ENCODE measurements around the gene ADGRD1. TPM values are rescaled to one million over a fixed set of nuclear protein-coding genes. Genes with fewer than 3 reads are reported as not detected.

ADGRD1 gene
- total RNA-seq, 1 donor from 2014 or later: 1.7 TPM

DNA sequence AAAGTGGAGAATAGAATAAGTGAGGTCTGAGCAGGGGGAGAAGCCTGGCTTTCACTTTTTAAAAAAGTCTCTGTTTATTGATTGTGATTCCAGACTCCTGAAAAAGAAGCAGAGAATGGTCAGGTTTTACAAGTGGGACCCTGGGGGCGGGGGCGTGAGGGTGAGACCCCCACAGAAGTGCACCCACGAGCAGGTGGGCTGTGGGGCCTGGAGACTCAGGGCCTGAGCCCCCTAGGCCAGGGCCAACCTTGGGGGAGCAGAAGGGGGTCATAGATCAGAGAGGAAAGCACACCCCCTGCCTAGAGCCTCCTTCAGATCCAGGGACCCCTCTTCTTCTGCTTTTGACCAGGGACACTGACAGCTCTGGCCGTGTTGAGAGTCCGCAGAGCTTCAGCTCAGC is 180.3 kb downstream of the ADGRD1 start:
- H3K36me3 Mint-ChIP-seq (ENCODE audit: low read depth, unreplicated experiment): no peaks in the 10 kb centered on the region
- peaks cover 8% of the 10 kb centered on the region for H3K4me1 Mint-ChIP-seq (ENCODE audit: unreplicated experiment)
- no peak overlapping the region for H3K27ac Mint-ChIP-seq (ENCODE audit: unreplicated experiment)
- DNase-seq (ENCODE audit: low spot score): peak; percentile 1
- peaks cover 4% of the 10 kb centered on the region for H3K27me3 Mint-ChIP-seq (ENCODE audit: unreplicated experiment)
- TF ChIP-seq, protein P1, sequence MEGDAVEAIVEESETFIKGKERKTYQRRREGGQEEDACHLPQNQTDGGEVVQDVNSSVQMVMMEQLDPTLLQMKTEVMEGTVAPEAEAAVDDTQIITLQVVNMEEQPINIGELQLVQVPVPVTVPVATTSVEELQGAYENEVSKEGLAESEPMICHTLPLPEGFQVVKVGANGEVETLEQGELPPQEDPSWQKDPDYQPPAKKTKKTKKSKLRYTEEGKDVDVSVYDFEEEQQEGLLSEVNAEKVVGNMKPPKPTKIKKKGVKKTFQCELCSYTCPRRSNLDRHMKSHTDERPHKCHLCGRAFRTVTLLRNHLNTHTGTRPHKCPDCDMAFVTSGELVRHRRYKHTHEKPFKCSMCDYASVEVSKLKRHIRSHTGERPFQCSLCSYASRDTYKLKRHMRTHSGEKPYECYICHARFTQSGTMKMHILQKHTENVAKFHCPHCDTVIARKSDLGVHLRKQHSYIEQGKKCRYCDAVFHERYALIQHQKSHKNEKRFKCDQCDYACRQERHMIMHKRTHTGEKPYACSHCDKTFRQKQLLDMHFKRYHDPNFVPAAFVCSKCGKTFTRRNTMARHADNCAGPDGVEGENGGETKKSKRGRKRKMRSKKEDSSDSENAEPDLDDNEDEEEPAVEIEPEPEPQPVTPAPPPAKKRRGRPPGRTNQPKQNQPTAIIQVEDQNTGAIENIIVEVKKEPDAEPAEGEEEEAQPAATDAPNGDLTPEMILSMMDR (IDR thresholded peaks at IDR 0.05; ENCODE audit: unreplicated experiment): no peak
- H3K9me3 Mint-ChIP-seq (ENCODE audit: unreplicated experiment): no peaks in the 10 kb centered on the region
- no peak overlapping the region for H3K4me3 Mint-ChIP-seq (ENCODE audit: unreplicated experiment)

DNA sequence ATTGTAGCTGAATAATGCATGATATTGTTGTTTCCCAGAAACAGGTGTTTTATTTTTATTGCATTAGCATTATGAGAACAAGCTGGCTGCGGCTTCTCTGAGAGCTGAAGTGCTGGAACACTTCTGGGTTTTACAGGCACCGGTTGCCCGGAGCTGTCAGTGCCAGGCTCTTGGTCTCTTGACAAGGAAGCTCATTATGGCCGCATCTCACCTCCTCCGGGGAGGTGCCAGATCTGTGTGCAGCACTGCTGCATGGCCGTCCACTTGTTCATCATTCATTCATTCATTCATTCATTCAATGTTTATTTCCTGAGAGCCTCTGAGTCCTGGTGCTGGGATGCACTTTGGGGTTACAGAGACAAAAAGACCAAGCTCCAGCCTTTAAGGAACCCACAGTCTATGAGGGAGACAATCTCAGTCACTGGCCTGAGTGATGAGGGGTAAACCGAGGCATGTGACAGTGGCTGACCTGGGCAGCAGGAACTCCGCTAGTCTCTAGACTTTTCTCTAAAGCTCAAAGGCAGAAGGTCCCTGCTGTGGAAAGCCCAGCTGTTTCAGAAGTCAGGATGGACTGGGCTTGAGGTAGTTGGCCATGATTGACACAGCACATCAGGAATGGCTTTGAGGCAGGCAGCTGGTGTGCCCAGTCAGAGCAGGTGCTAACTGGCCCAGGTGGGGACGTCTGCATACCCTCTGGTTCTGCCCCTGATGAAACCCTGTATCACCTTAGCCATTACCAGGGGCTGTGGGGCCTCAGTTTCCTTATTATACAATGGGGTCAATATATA is 181.0 kb downstream of the ADGRD1 start:
- peaks cover 8% of the 10 kb centered on the region for H3K4me1 Mint-ChIP-seq (ENCODE audit: unreplicated experiment)
- H3K27me3 Mint-ChIP-seq (ENCODE audit: unreplicated experiment): peaks cover 4% of the 10 kb centered on the region
- peak; percentile 1 for DNase-seq (ENCODE audit: low spot score)
- no peak overlapping the region for H3K27ac Mint-ChIP-seq (ENCODE audit: unreplicated experiment)
- no peaks in the 10 kb centered on the region for H3K36me3 Mint-ChIP-seq (ENCODE audit: low read depth, unreplicated experiment)
- TF ChIP-seq, protein P1 (IDR thresholded peaks at IDR 0.05; ENCODE audit: unreplicated experiment): no peak
- no peaks in the 10 kb centered on the region for H3K9me3 Mint-ChIP-seq (ENCODE audit: unreplicated experiment)
- H3K4me3 Mint-ChIP-seq (ENCODE audit: unreplicated experiment): no peak overlapping the region

GRCh38 chr12:131135311-131135785 is 181.6 kb downstream of the ADGRD1 start:
- DNase-seq (ENCODE audit: low spot score): no peak
- peaks cover 4% of the 10 kb centered on the region for H3K27me3 Mint-ChIP-seq (ENCODE audit: unreplicated experiment)
- no peak overlapping the region for H3K27ac Mint-ChIP-seq (ENCODE audit: unreplicated experiment)
- TF ChIP-seq, protein P1 (IDR thresholded peaks at IDR 0.05; ENCODE audit: unreplicated experiment): no peak
- no peaks in the 10 kb centered on the region for H3K9me3 Mint-ChIP-seq (ENCODE audit: unreplicated experiment)
- H3K4me3 Mint-ChIP-seq (ENCODE audit: unreplicated experiment): no peak overlapping the region
- H3K36me3 Mint-ChIP-seq (ENCODE audit: low read depth, unreplicated experiment): no peaks in the 10 kb centered on the region
- peaks cover 8% of the 10 kb centered on the region for H3K4me1 Mint-ChIP-seq (ENCODE audit: unreplicated experiment)

GRCh38 chr12:131135786-131136538 is 182.3 kb downstream of the ADGRD1 start:
- H3K27me3 Mint-ChIP-seq (ENCODE audit: unreplicated experiment): peaks cover 4% of the 10 kb centered on the region
- no peaks in the 10 kb centered on the region for H3K36me3 Mint-ChIP-seq (ENCODE audit: low read depth, unreplicated experiment)
- no peak for DNase-seq (ENCODE audit: low spot score)
- H3K9me3 Mint-ChIP-seq (ENCODE audit: unreplicated experiment): no peaks in the 10 kb centered on the region
- TF ChIP-seq, protein P1 (IDR thresholded peaks at IDR 0.05; ENCODE audit: unreplicated experiment): no peak
- no peak overlapping the region for H3K27ac Mint-ChIP-seq (ENCODE audit: unreplicated experiment)
- H3K4me1 Mint-ChIP-seq (ENCODE audit: unreplicated experiment): peaks cover 8% of the 10 kb centered on the region
- no peak overlapping the region for H3K4me3 Mint-ChIP-seq (ENCODE audit: unreplicated experiment)

GRCh38 chr12:131136539-131136872 is 182.8 kb downstream of the ADGRD1 start:
- Mint-ChIP-seq H3K4me3 (ENCODE audit: unreplicated experiment) (no peak overlapping the region), H3K27me3 (ENCODE audit: unreplicated experiment) (peaks cover 4% of the 10 kb centered on the region), H3K9me3 (ENCODE audit: unreplicated experiment) (no peaks in the 10 kb centered on the region), H3K36me3 (ENCODE audit: low read depth, unreplicated experiment) (no peaks in the 10 kb centered on the region), H3K27ac (ENCODE audit: unreplicated experiment) (no peak overlapping the region), H3K4me1 (ENCODE audit: unreplicated experiment) (peaks cover 8% of the 10 kb centered on the region)
- TF ChIP-seq, protein P1 (IDR thresholded peaks at IDR 0.05; ENCODE audit: unreplicated experiment): no peak
- no peak for DNase-seq (ENCODE audit: low spot score)

Measured in endothelial cell (in vitro differentiated cells).